PC-9 (cell line): ENCODE measurements around the gene MRPL43. TPM values are rescaled to one million over a fixed set of nuclear protein-coding genes. Genes with fewer than 3 reads are reported as not detected.

Experiments
- BruUV-seq: library from RNA; stranded (reverse); fragments of 400-500 nt; replicated peaks from 2 replicates; lab custom pipeline; 2021; lab: Mats Ljungman, UMichigan
- CTCF ChIA-PET: fragments of 300-600 bp; sonication (Branson Sonifier 250); formaldehyde crosslinking; loops from one replicate; lab custom pipeline; 2022; ENCODE audit warnings: antibody characterized with exemption; lab: Charles Lee
- POLR2A ChIA-PET: fragments of 300-600 bp; sonication (Branson Sonifier 250); formaldehyde crosslinking; loops from one replicate; lab custom pipeline; 2022; ENCODE audit warnings: antibody characterized with exemption; ENCODE audit not compliant: unreplicated experiment; lab: Charles Lee
- DNase-seq, 2 experiments: peaks; one replicate each; pipeline versions ENCODE4 v3.0.0 to v3.0.0-alpha.2; 2015 to 2022; ENCODE audit warnings: mixed read lengths in 1 of 2
- H2AFZ ChIP-seq: fragments of 200-600 bp; sonication (generic); 2 replicates; pipeline ENCODE4 v1.8.1; 2017; ENCODE audit warnings: antibody characterized with exemption
- H3F3A ChIP-seq: fragments of 200-600 bp; sonication (generic); 2 replicates; pipeline ENCODE4 v1.8.1; 2017; ENCODE audit warnings: antibody characterized with exemption, mild to moderate bottlenecking, low read depth; ENCODE audit not compliant: insufficient read depth
- H3K27ac ChIP-seq: fragments of 200-600 bp; sonication (generic); 2 replicates; pipeline ENCODE4 v1.6.1; 2016; ENCODE audit warnings: mixed run types
- H3K27me3 ChIP-seq: fragments of 200-600 bp; sonication (generic); 2 replicates; pipeline ENCODE4 v1.6.1; 2016; ENCODE audit warnings: low read depth, mixed run types; ENCODE audit not compliant: insufficient read depth
- H3K36me3 ChIP-seq: fragments of 200-600 bp; sonication (generic); 2 replicates; pipeline ENCODE4 v1.6.1; 2016; ENCODE audit warnings: low read depth, mixed run types
- H3K4me1 ChIP-seq: fragments of 200-600 bp; sonication (generic); replicated peaks from 2 replicates; pipeline ENCODE4 v1.6.1; 2016; ENCODE audit warnings: mixed run types; ENCODE audit not compliant: insufficient read depth
- H3K4me2 ChIP-seq: fragments of 200-600 bp; sonication (generic); 2 replicates; pipeline ENCODE4 v1.6.1; 2017; ENCODE audit warnings: mixed run types
- H3K4me3 ChIP-seq: fragments of 200-600 bp; sonication (generic); 2 replicates; pipeline ENCODE4 v1.6.1; 2016; ENCODE audit warnings: mixed run types
- H3K79me2 ChIP-seq: fragments of 200-600 bp; sonication (generic); 2 replicates; pipeline ENCODE4 v1.6.1; 2017; ENCODE audit warnings: low read depth, mixed run types
- H3K9me2 ChIP-seq: fragments of 200-600 bp; sonication (generic); 2 replicates; pipeline ENCODE4 v1.8.1; 2017; ENCODE audit warnings: mild to moderate bottlenecking; ENCODE audit not compliant: insufficient read depth
- H3K9me3 ChIP-seq: fragments of 200-600 bp; sonication (generic); 2 replicates; pipeline ENCODE4 v1.8.1; 2016; ENCODE audit warnings: low read depth; ENCODE audit not compliant: insufficient read depth
- H4K20me1 ChIP-seq: fragments of 200-600 bp; sonication (generic); 2 replicates; pipeline ENCODE4 v1.8.1; 2017; ENCODE audit not compliant: insufficient read depth
- EZH2 ChIP-seq: fragments of 200-600 bp; sonication (generic); IDR thresholded peaks from 2 replicates; pipeline ENCODE4 v1.8.0; 2017; ENCODE audit warnings: antibody characterized with exemption, low read depth
- intact Hi-C: fragments of 100-400 bp; cut with micrococcal nuclease; formaldehyde crosslinking; loops from one replicate; pipeline ENCODE4 v1.10.0; 2022; ENCODE audit not compliant: unreplicated experiment
- total RNA-seq: library from RNA; stranded (reverse); gene quantifications from 2 replicates; pipeline ENCODE4 v1.2.3, GENCODE V29; 2021
- TF ChIP-seq, protein P1 (sequence below): fragments of 200-600 bp; sonication (generic); conservative IDR thresholded peaks from 2 replicates; pipeline ENCODE4 v1.6.1; 2017; ENCODE audit warnings: mixed run types, antibody characterized with exemption, mild to moderate bottlenecking, moderate library complexity

The MRPL43 gene
- total RNA-seq, 1 experiment from 2014 or later, result 45.7 TPM

DNA sequence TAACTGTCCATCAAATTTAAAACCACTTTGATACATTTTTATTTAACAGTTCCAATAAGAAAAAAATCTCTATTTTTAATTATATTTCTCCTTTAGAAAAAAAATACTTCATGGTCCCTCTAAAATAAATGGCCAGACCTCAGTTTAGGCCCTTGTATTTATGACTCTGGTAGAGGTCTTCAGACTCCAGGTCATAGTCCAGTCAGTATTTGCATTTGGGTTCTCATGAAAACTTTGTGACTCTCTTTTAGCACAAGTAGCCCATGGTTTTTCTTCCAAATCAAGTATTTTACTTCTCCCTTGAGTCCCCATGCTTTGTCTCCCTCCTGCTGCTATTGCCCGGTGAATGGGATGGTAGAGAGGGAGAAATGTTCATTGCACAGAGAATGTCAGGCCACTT lies 23.5 kb downstream of the MRPL43 start:
- no peak for DNase-seq
- TF ChIP-seq, protein P1, sequence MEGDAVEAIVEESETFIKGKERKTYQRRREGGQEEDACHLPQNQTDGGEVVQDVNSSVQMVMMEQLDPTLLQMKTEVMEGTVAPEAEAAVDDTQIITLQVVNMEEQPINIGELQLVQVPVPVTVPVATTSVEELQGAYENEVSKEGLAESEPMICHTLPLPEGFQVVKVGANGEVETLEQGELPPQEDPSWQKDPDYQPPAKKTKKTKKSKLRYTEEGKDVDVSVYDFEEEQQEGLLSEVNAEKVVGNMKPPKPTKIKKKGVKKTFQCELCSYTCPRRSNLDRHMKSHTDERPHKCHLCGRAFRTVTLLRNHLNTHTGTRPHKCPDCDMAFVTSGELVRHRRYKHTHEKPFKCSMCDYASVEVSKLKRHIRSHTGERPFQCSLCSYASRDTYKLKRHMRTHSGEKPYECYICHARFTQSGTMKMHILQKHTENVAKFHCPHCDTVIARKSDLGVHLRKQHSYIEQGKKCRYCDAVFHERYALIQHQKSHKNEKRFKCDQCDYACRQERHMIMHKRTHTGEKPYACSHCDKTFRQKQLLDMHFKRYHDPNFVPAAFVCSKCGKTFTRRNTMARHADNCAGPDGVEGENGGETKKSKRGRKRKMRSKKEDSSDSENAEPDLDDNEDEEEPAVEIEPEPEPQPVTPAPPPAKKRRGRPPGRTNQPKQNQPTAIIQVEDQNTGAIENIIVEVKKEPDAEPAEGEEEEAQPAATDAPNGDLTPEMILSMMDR, result no peak
- TF ChIP-seq EZH2, result no peak
- intact Hi-C loops, result loop anchor here (5.0 kb wide), 1 partner anchor 37 kb away; no protein-coding TSS in a partner anchor
- no TSS peak for BruUV-seq
- H3K79me2 ChIP-seq, result no peaks in the 10 kb centered on the region
- H3K9me3 ChIP-seq, result no peaks in the 10 kb centered on the region
- 0 out of 2 replicates have a peak, but pooled peaks cover 7% of the 10 kb centered on the region for H3K36me3 ChIP-seq
- POLR2A ChIA-PET, result no interaction called here
- H3K4me3 ChIP-seq, result no peak overlapping the region
- no peak overlapping the region for H3K4me2 ChIP-seq
- no peak overlapping the region for H3K27ac ChIP-seq
- no peaks in the 10 kb centered on the region for H3K9me2 ChIP-seq
- CTCF ChIA-PET, result interaction anchor here (0.6 kb wide), 1 partner anchor 62 kb away, joined by 10 read pairs; no protein-coding TSS in a partner anchor
- H2AFZ ChIP-seq, result no peak overlapping the region
- no peaks in the 10 kb centered on the region for H4K20me1 ChIP-seq
- no peaks in the 10 kb centered on the region for H3K27me3 ChIP-seq
- H3F3A ChIP-seq, result no peaks in the 10 kb centered on the region
- no peaks in the 10 kb centered on the region for H3K4me1 ChIP-seq

DNA sequence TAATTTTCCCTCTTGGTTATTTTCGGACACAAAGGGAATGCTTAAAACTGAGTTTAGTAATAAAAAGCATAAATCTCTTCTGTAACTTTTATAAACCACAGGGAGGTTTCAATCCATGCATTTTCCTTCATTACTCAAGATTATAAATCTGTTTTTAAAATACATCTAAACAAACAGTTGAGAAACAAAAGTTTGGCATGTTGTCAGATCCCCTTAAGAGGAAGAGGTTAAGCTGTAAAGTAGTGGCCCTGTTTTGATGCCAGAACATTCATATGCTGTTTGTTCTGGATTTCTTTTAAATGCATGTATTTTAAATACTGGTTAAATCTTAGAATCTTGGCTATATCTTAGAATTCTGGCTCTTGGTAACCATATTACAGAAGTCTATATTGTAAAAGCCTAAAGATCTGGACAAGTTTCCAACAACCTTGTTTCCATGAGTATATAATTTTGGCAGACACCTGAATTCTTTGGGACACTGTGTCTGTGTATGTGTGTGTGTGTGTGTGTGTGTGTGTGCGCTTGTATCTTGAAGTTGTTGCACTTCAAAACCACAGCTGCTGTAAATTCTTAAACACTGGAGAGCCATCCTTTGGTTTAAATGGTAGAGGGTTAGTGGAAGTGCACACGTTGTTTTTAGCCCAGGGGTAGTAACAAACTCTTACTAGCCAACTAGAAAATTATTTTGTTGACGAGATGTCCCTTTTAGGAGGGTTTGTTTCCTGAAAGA lies 24.8 kb downstream of the MRPL43 start:
- TF ChIP-seq EZH2, result no peak
- TF ChIP-seq, protein P1, result no peak
- no peak overlapping the region for H3K4me3 ChIP-seq
- H4K20me1 ChIP-seq, result no peaks in the 10 kb centered on the region
- H3K27ac ChIP-seq, result no peak overlapping the region
- intact Hi-C loops, result loop anchor here (5.0 kb wide), 1 partner anchor 35 kb away; no protein-coding TSS in a partner anchor
- POLR2A ChIA-PET, result interaction anchor here (0.7 kb wide), 1 partner anchor 101 kb away, joined by 5 read pairs; no protein-coding TSS in a partner anchor
- no peaks in the 10 kb centered on the region for H3F3A ChIP-seq
- 0 out of 2 replicates have a peak, but pooled peaks cover 7% of the 10 kb centered on the region for H3K36me3 ChIP-seq
- no TSS peak for BruUV-seq
- no peak for DNase-seq
- no peaks in the 10 kb centered on the region for H3K4me1 ChIP-seq
- no peak overlapping the region for H2AFZ ChIP-seq
- H3K9me2 ChIP-seq, result no peaks in the 10 kb centered on the region
- no peak overlapping the region for H3K4me2 ChIP-seq
- H3K9me3 ChIP-seq, result no peaks in the 10 kb centered on the region
- CTCF ChIA-PET, result no interaction called here
- no peaks in the 10 kb centered on the region for H3K27me3 ChIP-seq
- H3K79me2 ChIP-seq, result no peaks in the 10 kb centered on the region

DNA sequence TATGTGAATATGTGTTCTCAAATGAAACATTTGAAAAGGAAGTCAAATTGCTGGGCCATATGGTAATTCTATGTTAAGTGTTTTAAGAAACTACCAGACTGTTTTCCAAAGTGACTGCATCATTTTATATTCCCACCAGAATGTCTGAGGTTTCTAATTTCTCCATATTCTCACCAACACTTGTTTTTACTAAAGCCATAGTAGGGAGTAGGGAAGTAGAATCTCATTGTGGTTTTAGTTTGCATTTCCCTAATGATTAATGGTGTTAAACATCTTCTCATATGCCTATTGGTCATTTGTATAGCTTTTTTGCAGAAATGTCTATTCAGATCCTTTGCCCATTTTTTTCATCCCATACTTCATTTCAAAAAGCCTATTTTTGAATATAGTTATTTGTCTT lies 27.0 kb downstream of the MRPL43 start:
- no peaks in the 10 kb centered on the region for H3K4me1 ChIP-seq
- no peaks in the 10 kb centered on the region for H3K79me2 ChIP-seq
- H4K20me1 ChIP-seq, result no peaks in the 10 kb centered on the region
- DNase-seq, result no peak
- H3K36me3 ChIP-seq, result 0 out of 2 replicates have a peak, but pooled peaks cover 7% of the 10 kb centered on the region
- intact Hi-C loops, result loop anchor here (5.0 kb wide), 1 partner anchor 33 kb away; no protein-coding TSS in a partner anchor
- no peaks in the 10 kb centered on the region for H3K9me3 ChIP-seq
- H3K27ac ChIP-seq, result no peak overlapping the region
- TF ChIP-seq, protein P1, result no peak
- no peak for TF ChIP-seq EZH2
- no peak overlapping the region for H2AFZ ChIP-seq
- no TSS peak for BruUV-seq
- H3K4me2 ChIP-seq, result no peak overlapping the region
- no peaks in the 10 kb centered on the region for H3F3A ChIP-seq
- H3K9me2 ChIP-seq, result no peaks in the 10 kb centered on the region
- no peaks in the 10 kb centered on the region for H3K27me3 ChIP-seq
- no peak overlapping the region for H3K4me3 ChIP-seq
- CTCF ChIA-PET, result no interaction called here
- POLR2A ChIA-PET, result no interaction called here
